CD14-positive monocyte (primary cell): ENCODE results near the gene RASEF. TPM values are rescaled to one million over a fixed set of nuclear protein-coding genes. Genes with fewer than 3 reads are reported as not detected.

Experiments used
- DNase-seq, 3 donors: peaks; one replicate each; pipeline ENCODE4 v3.0.0-alpha.2; 2011 to 2022
- H2AFZ ChIP-seq: 2 replicates; pipeline ENCODE4 v1.6.0; 2012; ENCODE audit warnings: mild to moderate bottlenecking, low read depth, low read length, inconsistent platforms; ENCODE audit not compliant: insufficient read depth, poor library complexity, severe bottlenecking
- H3K27ac ChIP-seq, 2 donors: 1 replicate in 1 of 2; 2 replicates in 1 of 2; pipeline ENCODE4 v1.5.1; 2012 to 2013; ENCODE audit warnings: low read length in 2 of 2, control low read depth in 1 of 2, inconsistent platforms in 1 of 2, low read depth in 1 of 2, mild to moderate bottlenecking in 1 of 2
- H3K27me3 ChIP-seq, 2 donors: one replicate each; pipeline versions ENCODE4 v1.6.0 to v1.6.1; 2011 to 2013; ENCODE audit warnings: low read length in 2 of 2; ENCODE audit not compliant: control insufficient read depth in 2 of 2, insufficient read depth in 2 of 2
- H3K36me3 ChIP-seq, 2 donors: replicated peaks in 1 of 2; 1 replicate in 1 of 2; 2 replicates in 1 of 2; pipeline versions ENCODE4 v1.5.1 to v1.6.1; 2012 to 2013; ENCODE audit warnings: low read length in 2 of 2, control low read depth in 1 of 2, inconsistent platforms in 1 of 2, mild to moderate bottlenecking in 1 of 2; ENCODE audit not compliant: insufficient read depth in 2 of 2, control insufficient read depth in 1 of 2
- H3K4me1 ChIP-seq, 2 donors: 1 replicate in 1 of 2; 2 replicates in 1 of 2; pipeline versions ENCODE4 v1.5.1 to v1.6.1; 2012 to 2013; ENCODE audit warnings: low read length in 2 of 2, control low read depth in 1 of 2, inconsistent platforms in 1 of 2, mild to moderate bottlenecking in 1 of 2, moderate library complexity in 1 of 2; ENCODE audit not compliant: insufficient read depth in 2 of 2, control insufficient read depth in 1 of 2
- H3K4me2 ChIP-seq: replicated peaks from 2 replicates; pipeline ENCODE3; 2012; ENCODE audit warnings: low read length, moderate library complexity, mild to moderate bottlenecking; ENCODE audit not compliant: poor library complexity, severe bottlenecking; ENCODE audit errors: extremely low read depth
- H3K4me3 ChIP-seq, 3 experiments: fragments of 200-600 bp in 1 of 3; sonication (generic) in 1 of 3; replicated peaks in 1 of 3; 1 replicate in 2 of 3; 2 replicates in 1 of 3; pipeline ENCODE4 v1.5.1; 2011 to 2013; ENCODE audit warnings: low read length in 3 of 3, mild to moderate bottlenecking in 3 of 3, control low read depth in 2 of 3, low read depth in 2 of 3, inconsistent platforms in 1 of 3, moderate library complexity in 1 of 3
- H3K79me2 ChIP-seq: 2 replicates; pipeline ENCODE4 v1.6.0; 2012; ENCODE audit warnings: mild to moderate bottlenecking, control low read depth, inconsistent platforms, low read length, moderate library complexity; ENCODE audit not compliant: insufficient read depth
- H3K9ac ChIP-seq: 2 replicates; pipeline ENCODE4 v1.6.0; 2017; ENCODE audit warnings: low read length, mild to moderate bottlenecking; ENCODE audit not compliant: insufficient read depth, poor library complexity, severe bottlenecking
- H3K9me3 ChIP-seq, 2 donors: replicated peaks in 1 of 2; 1 replicate in 1 of 2; 2 replicates in 1 of 2; pipeline versions ENCODE4 v1.5.1 to v1.6.1; 2012 to 2013; ENCODE audit warnings: low read length in 2 of 2, control low read depth in 1 of 2; ENCODE audit not compliant: control insufficient read depth in 1 of 2, insufficient read depth in 1 of 2
- H4K20me1 ChIP-seq: 2 replicates; pipeline ENCODE4 v1.6.0; 2012; ENCODE audit warnings: mild to moderate bottlenecking, low read length, control low read depth, moderate library complexity; ENCODE audit not compliant: insufficient read depth
- H3K27ac Mint-ChIP-seq, 7 donors: one replicate each; pipeline ENCODE4 v1.8.0; 2020; ENCODE audit warnings: mild to moderate bottlenecking in 7 of 7, mixed read lengths in 7 of 7, moderate library complexity in 6 of 7, inconsistent platforms in 2 of 7
- H3K27me3 Mint-ChIP-seq, 3 donors: one replicate each; pipeline ENCODE4 v1.8.0; 2021 to 2022; ENCODE audit warnings: low read depth in 3 of 3, mild to moderate bottlenecking in 3 of 3, mixed read lengths in 3 of 3, moderate library complexity in 3 of 3, inconsistent platforms in 1 of 3
- H3K36me3 Mint-ChIP-seq, 2 donors: one replicate each; pipeline ENCODE4 v1.8.0; 2020; ENCODE audit warnings: mixed read lengths in 2 of 2, inconsistent platforms in 1 of 2, mild to moderate bottlenecking in 1 of 2
- H3K4me1 Mint-ChIP-seq: one replicate; pipeline ENCODE4 v1.8.0; 2020; ENCODE audit warnings: mild to moderate bottlenecking, mixed read lengths
- H3K4me3 Mint-ChIP-seq, 2 donors: one replicate each; pipeline ENCODE4 v1.8.0; 2020; ENCODE audit warnings: mild to moderate bottlenecking in 2 of 2, mixed read lengths in 2 of 2, moderate library complexity in 1 of 2
- H3K9me3 Mint-ChIP-seq, 7 donors: one replicate each; pipeline ENCODE4 v1.8.0; 2020 to 2022; ENCODE audit warnings: mixed read lengths in 7 of 7, mild to moderate bottlenecking in 6 of 7, moderate library complexity in 6 of 7, inconsistent platforms in 2 of 7
- CTCF ChIP-seq: fragments of 200-600 bp; IDR thresholded peaks from one replicate; pipeline ENCODE4 v1.8.0; 2022; ENCODE audit warnings: antibody characterized with exemption, mild to moderate bottlenecking
- WGBS: methylation state at CpG from one replicate; pipeline ENCODE4 v1.1.5; 2013; ENCODE audit warnings: missing lambda C conversion rate; ENCODE audit not compliant: insufficient coverage; 5-methylcytosine and 5-hydroxymethylcytosine counted together
- intact Hi-C, 2 donors: fragments of 100-400 bp; cut with micrococcal nuclease; formaldehyde crosslinking; loops; one replicate each; pipeline versions ENCODE4 v1.15.0 to v1.15.1; 2023
- polyA plus RNA-seq, 3 donors: library from polyadenylated mRNA; depleted of rRNA in 1 of 3; unstranded in 2 of 3; stranded (reverse) in 1 of 3; fragments of 300-500 nt in 2 of 3; fragments of >200 nt in 1 of 3; fragmentation: Illumina TruSeq in 2 of 3; gene quantifications; 1 replicate in 2 of 3; 2 replicates in 1 of 3; pipeline ENCODE4 v1.2.3, GENCODE V29; 2012 to 2021

The RASEF gene
- polyA plus RNA-seq, 3 donors = not detected

GRCh38 chr9:83056174-83056573 lies 6.8 kb downstream of the RASEF start:
- H3K27ac Mint-ChIP-seq = no peak overlapping the region
- intact Hi-C loops = no loop called here
- Histone ChIP-seq H4K20me1 (no peaks in the 10 kb centered on the region), H2AFZ (no peak overlapping the region), H3K27me3 (peaks cover 5 to 9% of the 10 kb centered on the region in 2 donors), H3K9ac (no peak overlapping the region), H3K4me3 (no peak overlapping the region), H3K4me2 (no peak overlapping the region), H3K4me1 (no peaks in the 10 kb centered on the region), H3K36me3 (no peaks in the 10 kb centered on the region), H3K9me3 (no peaks in the 10 kb centered on the region), H3K79me2 (no peaks in the 10 kb centered on the region), H3K27ac (no peak overlapping the region)
- H3K9me3 Mint-ChIP-seq = peaks cover 4 to 12% (median 8%) of the 10 kb centered on the region in 7 donors
- no peaks in the 10 kb centered on the region for H3K36me3 Mint-ChIP-seq
- WGBS = no CpG with 5 or more reads among the region's 2 CpGs
- no peak overlapping the region for H3K4me3 Mint-ChIP-seq
- H3K27me3 Mint-ChIP-seq = peaks cover 6 to 11% (median 9%) of the 10 kb centered on the region in 3 donors
- DNase-seq = no peak
- no peak for TF ChIP-seq CTCF
- no peaks in the 10 kb centered on the region for H3K4me1 Mint-ChIP-seq

GRCh38 chr9:83047839-83048775 lies 14.8 kb downstream of the RASEF start:
- H3K27me3 Mint-ChIP-seq = peaks cover 0 to 2% (median 0%) of the 10 kb centered on the region in 3 donors
- no peak overlapping the region for H2AFZ ChIP-seq
- H3K4me3 ChIP-seq = no peak overlapping the region
- H3K36me3 Mint-ChIP-seq = no peaks in the 10 kb centered on the region
- 80% methylated on average over 2 of the region's 11 CpGs for WGBS
- H3K4me2 ChIP-seq = no peak overlapping the region
- H3K4me1 ChIP-seq = no peaks in the 10 kb centered on the region
- intact Hi-C loops = no loop called here
- H3K9me3 Mint-ChIP-seq = peaks cover 0 to 11% (median 0%) of the 10 kb centered on the region in 7 donors
- no peak overlapping the region for H3K27ac Mint-ChIP-seq
- H3K9ac ChIP-seq = no peak overlapping the region
- H3K79me2 ChIP-seq = no peaks in the 10 kb centered on the region
- H3K4me1 Mint-ChIP-seq = no peaks in the 10 kb centered on the region
- H3K27me3 ChIP-seq = no peaks in the 10 kb centered on the region
- no peak for DNase-seq
- no peaks in the 10 kb centered on the region for H4K20me1 ChIP-seq
- H3K27ac ChIP-seq = no peak overlapping the region
- no peak for TF ChIP-seq CTCF
- no peaks in the 10 kb centered on the region for H3K9me3 ChIP-seq
- H3K36me3 ChIP-seq = no peaks in the 10 kb centered on the region
- H3K4me3 Mint-ChIP-seq = no peak overlapping the region
